Activated naive CD8-positive, alpha-beta T cell treated with anti-CD3 and anti-CD28 coated beads, Interleukin-2, amount 50 U/mL, for 24 hours (primary cell): ENCODE data around the gene SH3TC1.
A peak's percentile ranks its signal among the peaks of the same experiment; 100 is the strongest.

Source experiments
- ATAC-seq: fragments of 150-1000 bp; cut with Tn5 transposase; one replicate; pipeline ENCODE4 v1.10.0; 2021
- DNase-seq: peaks from one replicate; pipeline ENCODE4 v3.0.0; 2021
- H3K27ac Mint-ChIP-seq: one replicate; pipeline ENCODE4 v1.8.0; 2021; ENCODE audit warnings: mild to moderate bottlenecking, mixed read lengths
- H3K27me3 Mint-ChIP-seq: one replicate; pipeline ENCODE4 v1.8.0; 2021; ENCODE audit warnings: mixed read lengths
- H3K36me3 Mint-ChIP-seq: one replicate; pipeline ENCODE4 v1.8.0; 2021; ENCODE audit warnings: low read depth, mixed read lengths
- H3K4me1 Mint-ChIP-seq: one replicate; pipeline ENCODE4 v1.8.0; 2021; ENCODE audit warnings: mixed read lengths
- H3K4me3 Mint-ChIP-seq: one replicate; pipeline ENCODE4 v1.8.0; 2021; ENCODE audit warnings: mild to moderate bottlenecking, moderate library complexity, mixed read lengths
- H3K9me3 Mint-ChIP-seq: one replicate; pipeline ENCODE4 v1.8.0; 2021; ENCODE audit warnings: mixed read lengths

Gene SH3TC1

DNA sequence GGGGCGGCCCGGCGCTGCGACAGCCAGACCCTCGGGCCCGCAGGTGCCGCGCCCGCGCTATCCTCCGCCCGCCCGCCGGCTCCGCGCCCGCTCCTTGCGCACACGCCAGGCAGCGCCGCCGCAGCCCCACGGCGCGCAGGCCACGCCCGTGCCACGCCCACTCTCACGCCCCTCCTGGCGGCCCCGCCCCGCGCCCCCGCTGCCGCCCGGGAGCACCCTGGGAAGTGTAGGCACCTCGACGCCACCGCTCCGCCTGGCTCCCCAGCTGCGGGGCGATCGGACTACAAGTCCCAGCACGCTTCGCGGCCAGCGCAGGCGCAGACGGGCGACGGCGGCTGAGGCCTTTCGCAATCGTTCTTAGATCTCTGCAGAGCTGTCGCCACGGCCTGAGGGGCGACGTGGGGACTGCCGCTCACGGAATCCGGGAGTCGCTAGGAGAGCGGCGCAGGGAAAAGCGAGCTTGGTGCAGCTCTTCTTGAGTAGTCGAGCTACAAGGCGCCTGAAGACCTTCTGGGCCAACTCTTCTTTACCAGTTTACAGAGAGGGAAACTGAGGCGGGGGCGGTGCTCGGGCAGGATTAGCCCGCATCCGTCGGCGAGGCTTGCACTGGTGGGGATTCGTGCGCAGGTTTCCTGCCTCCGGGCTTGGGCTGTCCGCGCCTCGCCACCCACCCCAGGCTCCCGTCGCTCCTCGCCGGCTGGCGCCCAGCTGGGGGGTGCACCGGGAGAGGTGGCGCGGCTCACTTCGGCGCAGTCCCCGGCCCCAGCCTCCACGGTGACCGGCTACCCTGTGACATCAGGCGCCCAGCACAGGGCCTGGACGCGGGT is 40.2 kb upstream of the SH3TC1 start, which contains the start of gene ABLIM2:
Gene ABLIM2 (minus strand): TSS at position 104 of the 827 bp plus-strand sequence. CDS start 124 bp downstream, outside the sequence.
- Mint-ChIP-seq H3K9me3 (no peaks in the 10 kb centered on the region), H3K36me3 (no peaks in the 10 kb centered on the region), H3K27me3 (peaks cover 9% of the 10 kb centered on the region), H3K4me3 (peak within 1 kb of the TSS; percentile 92), H3K27ac (peak within 1 kb of the TSS; percentile 80), H3K4me1 (peaks cover 27% of the 10 kb centered on the region)
- peak; percentile 99 for DNase-seq
- peak; percentile 96 for ATAC-seq

DNA sequence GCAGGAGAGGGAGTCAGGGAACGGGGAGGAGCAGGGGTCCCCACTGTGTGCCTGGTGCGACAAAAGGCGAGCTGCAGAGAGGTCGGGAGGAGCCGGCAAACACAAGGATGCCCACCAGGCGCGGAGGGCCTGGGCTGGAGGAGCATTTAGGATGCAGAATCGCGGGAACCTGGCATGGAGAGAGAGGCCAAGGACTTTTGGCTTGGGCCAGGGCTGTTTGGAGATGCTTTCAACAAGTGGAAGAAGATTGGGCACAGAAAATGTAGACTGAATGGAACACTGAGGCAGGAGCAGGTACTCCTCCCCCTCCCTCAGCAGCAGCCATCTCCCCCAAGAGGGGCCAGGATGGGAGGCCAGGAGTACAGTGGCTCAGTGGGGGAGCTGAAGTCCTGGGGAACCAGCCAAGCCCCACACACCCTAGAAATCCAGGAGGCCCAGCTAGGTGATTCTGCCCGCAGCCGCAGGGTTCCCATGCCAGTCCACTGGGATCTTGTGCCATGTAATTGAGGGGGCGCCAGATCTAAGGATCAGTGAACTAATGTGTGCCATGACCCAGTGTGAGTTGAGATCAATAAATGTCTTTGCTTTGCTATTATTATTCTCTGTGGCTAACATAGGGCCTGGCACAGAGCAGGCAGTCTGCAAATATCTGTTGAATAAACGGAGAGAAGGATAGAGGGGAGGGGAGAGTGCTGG is 39.4 kb upstream of the SH3TC1 start:
- Mint-ChIP-seq H3K4me1 (peaks cover 25% of the 10 kb centered on the region), H3K4me3 (peak overlapping the region; percentile 92), H3K36me3 (no peaks in the 10 kb centered on the region), H3K27me3 (peaks cover 9% of the 10 kb centered on the region), H3K9me3 (no peaks in the 10 kb centered on the region), H3K27ac (no peak overlapping the region)
- no peak for ATAC-seq
- no peak for DNase-seq

DNA sequence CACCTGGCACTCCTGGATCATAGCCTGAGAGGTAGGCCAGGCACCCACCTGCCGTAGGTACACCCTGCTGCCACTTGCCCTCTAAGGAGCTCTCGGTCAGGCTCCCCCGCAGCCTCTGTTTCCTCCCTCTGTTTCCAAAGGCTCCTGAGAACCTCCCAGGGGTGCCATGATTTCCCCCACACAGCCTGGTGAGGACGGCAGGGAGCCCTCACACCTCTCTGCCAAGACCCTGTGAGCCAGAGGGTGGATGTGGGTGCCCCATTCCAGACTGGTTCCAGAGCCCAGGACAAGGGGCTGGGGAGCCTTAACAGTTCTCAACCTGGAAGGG is 38.9 kb upstream of the SH3TC1 start:
- Mint-ChIP-seq H3K4me1 (peaks cover 22% of the 10 kb centered on the region), H3K36me3 (no peaks in the 10 kb centered on the region), H3K4me3 (peak overlapping the region; percentile 92)

DNA sequence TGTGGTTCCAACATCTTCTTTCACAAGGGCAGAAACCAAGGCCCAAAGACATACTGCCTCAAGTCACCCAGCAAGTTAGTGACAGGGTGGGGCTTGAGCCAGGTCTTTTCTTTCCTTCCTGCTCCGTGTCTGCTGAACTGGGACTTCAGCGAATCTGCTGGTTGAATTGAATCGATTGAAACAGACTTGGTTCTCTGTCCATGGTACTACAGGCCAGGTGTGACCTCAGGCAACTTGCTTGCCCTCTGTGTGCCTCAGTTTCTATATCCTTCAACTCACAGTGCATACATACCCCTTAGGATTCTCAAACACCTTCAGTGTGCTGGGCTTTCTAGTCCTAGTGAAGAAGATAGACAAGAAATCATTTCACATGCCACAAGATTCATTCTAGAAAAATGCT is 38.5 kb upstream of the SH3TC1 start:
- peaks cover 9% of the 10 kb centered on the region for H3K27me3 Mint-ChIP-seq
- no peak overlapping the region for H3K27ac Mint-ChIP-seq
- no peaks in the 10 kb centered on the region for H3K36me3 Mint-ChIP-seq
- H3K9me3 Mint-ChIP-seq, result no peaks in the 10 kb centered on the region
- ATAC-seq (no peak), DNase-seq (no peak)
- peaks cover 18% of the 10 kb centered on the region for H3K4me1 Mint-ChIP-seq
- H3K4me3 Mint-ChIP-seq, result no peak overlapping the region

More for the DNA sequence above, 38.9 kb upstream of the SH3TC1 start:
- H3K27ac Mint-ChIP-seq, result no peak overlapping the region
- H3K27me3 Mint-ChIP-seq, result peaks cover 9% of the 10 kb centered on the region
- H3K9me3 Mint-ChIP-seq, result no peaks in the 10 kb centered on the region
- no peak for ATAC-seq
- DNase-seq, result no peak

DNA sequence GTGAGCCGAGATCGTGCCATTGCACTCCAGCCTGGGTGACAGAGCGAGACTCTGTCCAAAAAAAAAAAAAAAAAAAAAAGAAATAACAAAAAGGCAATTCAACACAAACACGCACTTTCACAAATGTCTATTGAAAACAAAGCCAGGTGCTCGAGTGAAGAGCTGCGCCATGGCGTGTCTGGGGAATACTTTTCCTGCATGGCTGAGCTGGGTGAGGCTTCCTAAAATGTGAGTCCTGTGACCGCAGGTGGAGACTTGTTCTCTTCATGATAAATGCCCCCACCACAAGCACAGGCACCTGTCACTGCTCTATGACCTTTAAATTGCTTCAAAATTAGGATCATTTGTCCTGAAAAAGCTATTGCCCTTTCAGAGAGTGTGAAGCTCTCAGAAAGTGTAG is 36.5 kb upstream of the SH3TC1 start:
- Mint-ChIP-seq H3K27ac (no peak overlapping the region), H3K36me3 (no peaks in the 10 kb centered on the region), H3K9me3 (peaks cover 6% of the 10 kb centered on the region), H3K27me3 (peaks cover 12% of the 10 kb centered on the region), H3K4me1 (peaks cover 15% of the 10 kb centered on the region), H3K4me3 (no peak overlapping the region)
- ATAC-seq (no peak), DNase-seq (no peak)

DNA sequence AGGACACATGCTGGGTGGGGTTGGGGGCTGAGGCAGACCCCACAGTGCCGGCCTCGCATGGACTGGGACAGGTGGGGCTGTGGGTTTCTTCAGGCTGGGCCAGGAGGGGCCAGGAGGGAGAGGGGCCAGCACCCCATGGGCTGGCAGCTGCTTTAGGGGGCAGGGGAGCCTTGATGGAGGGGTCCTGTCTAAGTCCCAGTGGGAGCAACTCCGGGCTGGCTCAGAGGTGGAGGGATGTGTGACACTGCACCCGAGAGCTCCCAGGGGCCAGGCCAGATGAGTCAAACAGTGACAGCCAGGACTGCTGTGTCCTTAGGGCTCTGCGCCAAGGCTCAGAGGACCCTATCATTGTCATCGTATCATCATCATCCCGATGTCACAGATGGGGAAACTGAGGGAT is 36.1 kb upstream of the SH3TC1 start:
- Mint-ChIP-seq H3K4me1 (peaks cover 15% of the 10 kb centered on the region), H3K27me3 (peaks cover 10% of the 10 kb centered on the region), H3K4me3 (no peak overlapping the region), H3K27ac (no peak overlapping the region), H3K36me3 (no peaks in the 10 kb centered on the region), H3K9me3 (peaks cover 8% of the 10 kb centered on the region)
- ATAC-seq, result no peak
- no peak for DNase-seq

DNA sequence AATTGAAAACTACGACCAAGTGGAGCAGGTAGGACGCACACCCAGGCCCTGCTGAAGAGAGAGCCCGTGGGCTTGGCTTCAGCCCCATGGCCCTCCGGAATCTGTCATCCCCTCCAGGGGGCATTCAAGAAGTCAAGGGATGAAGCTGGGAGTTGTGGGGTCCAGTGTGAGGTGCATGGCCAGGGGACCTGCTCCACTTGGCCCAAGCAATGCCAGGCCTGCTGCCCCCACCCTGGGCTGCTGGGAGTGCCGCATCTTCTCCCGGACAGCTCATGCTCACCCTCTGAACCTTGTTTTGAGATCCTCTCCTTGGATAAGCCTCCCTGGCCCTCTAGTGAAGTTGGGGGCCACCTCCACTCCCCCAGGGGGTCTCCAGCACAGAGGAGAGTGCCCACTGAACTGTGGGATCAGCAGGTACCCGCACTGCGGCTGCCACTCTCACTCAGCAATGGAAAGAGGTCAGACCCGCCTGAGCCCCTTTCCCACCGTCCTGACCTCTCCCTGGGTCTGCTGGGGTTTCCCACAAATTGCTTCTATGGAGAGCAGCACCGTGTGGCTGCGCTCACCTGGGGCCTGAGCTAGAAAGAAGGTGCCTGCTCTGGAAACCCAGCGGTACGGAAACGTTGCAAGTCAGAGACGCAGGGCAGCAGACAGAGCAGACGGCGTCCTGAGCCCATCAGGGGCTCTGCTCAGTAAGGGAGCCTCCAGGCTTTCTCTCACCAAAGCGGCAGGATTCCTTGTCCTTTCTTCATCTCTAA is 35.5 kb upstream of the SH3TC1 start:
- no peak for ATAC-seq
- DNase-seq, result no peak
- peaks cover 15% of the 10 kb centered on the region for H3K4me1 Mint-ChIP-seq
- peaks cover 12% of the 10 kb centered on the region for H3K9me3 Mint-ChIP-seq
- no peak overlapping the region for H3K4me3 Mint-ChIP-seq
- H3K27ac Mint-ChIP-seq, result no peak overlapping the region
- peaks cover 10% of the 10 kb centered on the region for H3K27me3 Mint-ChIP-seq
- H3K36me3 Mint-ChIP-seq, result no peaks in the 10 kb centered on the region

DNA sequence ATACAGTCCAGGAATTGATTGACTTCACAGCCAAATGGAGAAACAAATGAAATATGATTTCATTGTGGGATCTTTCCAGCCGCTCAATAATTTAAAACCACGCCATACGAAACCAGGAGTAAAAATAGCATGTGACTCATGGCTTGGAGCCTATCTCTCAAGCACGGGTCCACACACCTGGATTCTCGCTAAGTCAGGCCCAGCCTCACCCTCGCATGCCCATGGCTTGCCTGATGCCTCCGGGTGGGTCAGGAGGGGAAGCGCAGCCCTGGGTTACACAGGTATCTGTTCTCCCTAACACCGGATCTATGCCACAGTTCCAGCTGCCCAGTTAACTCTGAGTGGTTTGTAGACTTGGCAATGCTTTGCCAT is 34.9 kb upstream of the SH3TC1 start:
- peaks cover 10% of the 10 kb centered on the region for H3K27me3 Mint-ChIP-seq
- H3K4me3 Mint-ChIP-seq, result no peak overlapping the region
- H3K9me3 Mint-ChIP-seq, result peaks cover 14% of the 10 kb centered on the region
- H3K36me3 Mint-ChIP-seq, result no peaks in the 10 kb centered on the region
- H3K27ac Mint-ChIP-seq, result no peak overlapping the region
- DNase-seq (no peak), ATAC-seq (no peak)
- peaks cover 11% of the 10 kb centered on the region for H3K4me1 Mint-ChIP-seq

DNA sequence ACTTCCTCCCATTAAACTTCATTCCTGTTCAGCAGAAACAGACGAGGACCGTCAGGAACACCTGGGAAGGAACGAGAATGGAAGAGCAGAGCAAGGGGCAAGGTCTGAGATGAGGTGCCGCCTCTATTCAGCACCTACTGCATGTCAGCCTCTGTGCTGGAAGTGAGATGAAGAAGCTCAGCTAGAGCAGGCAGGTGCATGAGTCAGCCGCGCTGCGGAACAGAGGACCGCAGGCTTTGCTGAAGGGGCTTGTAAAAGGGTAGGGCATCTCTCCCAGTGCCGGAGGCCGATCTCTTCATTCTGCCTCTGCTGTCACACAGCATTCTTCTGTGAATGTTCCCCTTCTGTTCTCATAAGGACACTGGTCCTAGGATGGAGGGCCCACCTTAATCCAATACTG is 34.4 kb upstream of the SH3TC1 start:
- Mint-ChIP-seq H3K27ac (no peak overlapping the region), H3K4me3 (no peak overlapping the region), H3K4me1 (peaks cover 8% of the 10 kb centered on the region), H3K36me3 (no peaks in the 10 kb centered on the region), H3K27me3 (peaks cover 10% of the 10 kb centered on the region), H3K9me3 (peaks cover 14% of the 10 kb centered on the region)
- ATAC-seq, result no peak
- no peak for DNase-seq

DNA sequence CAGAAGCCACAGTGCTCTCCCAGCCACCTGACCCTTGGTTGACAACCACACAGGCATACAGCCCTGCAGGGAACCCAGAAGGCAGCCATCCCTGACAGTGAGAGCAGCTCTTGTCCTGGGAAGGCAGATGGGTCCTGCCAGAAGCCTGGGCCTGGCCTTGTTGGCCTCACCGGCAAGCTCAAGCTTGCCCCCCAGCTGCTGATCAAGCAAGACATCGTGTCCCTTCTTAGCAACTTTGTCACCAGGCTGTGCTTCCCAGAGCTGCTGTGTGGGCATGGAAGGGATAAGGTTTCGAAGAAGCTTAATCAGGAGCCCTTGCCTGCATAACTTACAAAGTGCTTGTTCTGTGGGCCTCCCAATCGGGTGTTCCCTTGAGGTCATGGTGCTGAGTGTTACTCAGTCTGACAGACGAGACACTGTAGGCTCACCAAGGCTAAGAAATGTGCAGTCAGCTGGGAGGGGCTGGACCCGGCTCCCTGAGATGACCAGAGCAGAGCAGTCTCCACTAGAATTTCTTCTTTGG is 33.7 kb upstream of the SH3TC1 start:
- ATAC-seq, result no peak
- Mint-ChIP-seq H3K36me3 (no peaks in the 10 kb centered on the region), H3K27me3 (peaks cover 10% of the 10 kb centered on the region), H3K27ac (no peak overlapping the region), H3K4me3 (no peak overlapping the region), H3K9me3 (peaks cover 14% of the 10 kb centered on the region), H3K4me1 (peaks cover 5% of the 10 kb centered on the region)
- no peak for DNase-seq

DNA sequence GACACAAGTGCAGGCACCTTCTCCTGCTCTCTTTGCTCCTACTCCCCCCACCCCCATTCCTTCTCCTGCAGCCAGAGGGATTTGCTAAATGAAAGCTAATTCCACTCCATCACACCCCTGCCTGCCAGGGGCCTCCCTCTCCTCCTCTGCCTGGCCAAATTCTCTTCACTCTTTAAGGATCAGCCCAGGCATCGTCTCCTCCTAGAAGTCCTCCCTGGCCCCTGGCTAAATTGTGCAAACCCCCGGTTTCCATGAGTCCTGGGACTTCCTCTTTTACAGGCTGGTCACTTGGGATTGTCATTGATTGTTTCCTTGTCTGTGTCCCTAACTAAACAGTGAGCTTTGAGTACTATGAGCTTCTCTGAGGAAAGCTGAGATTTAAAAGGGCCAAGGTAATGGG is 31.8 kb upstream of the SH3TC1 start:
- peaks cover 14% of the 10 kb centered on the region for H3K4me1 Mint-ChIP-seq
- ATAC-seq (no peak), DNase-seq (no peak)
- no peaks in the 10 kb centered on the region for H3K36me3 Mint-ChIP-seq
- H3K9me3 Mint-ChIP-seq, result peaks cover 14% of the 10 kb centered on the region
- peaks cover 19% of the 10 kb centered on the region for H3K27me3 Mint-ChIP-seq
- H3K27ac Mint-ChIP-seq, result no peak overlapping the region
- no peak overlapping the region for H3K4me3 Mint-ChIP-seq

DNA sequence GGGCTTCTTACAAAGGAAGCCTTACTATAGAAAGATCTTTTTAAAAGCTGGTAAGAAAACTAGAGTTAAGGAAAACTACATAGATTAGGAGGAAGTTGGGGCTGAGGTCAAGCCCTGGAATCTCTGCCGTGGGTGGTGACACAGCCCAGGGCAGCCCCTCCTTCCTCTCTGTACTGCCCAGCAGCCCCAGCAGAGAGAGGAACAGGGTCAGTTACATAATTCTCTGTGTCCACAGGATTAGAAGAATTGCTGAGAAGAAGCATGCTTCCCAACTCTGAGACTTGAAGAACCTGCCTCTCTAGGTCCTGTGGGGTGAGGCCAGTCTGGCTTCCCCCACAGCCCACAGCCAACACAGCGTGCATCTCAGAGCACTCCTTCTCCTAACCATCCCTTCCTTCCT is 31.3 kb upstream of the SH3TC1 start:
- Mint-ChIP-seq H3K27ac (no peak overlapping the region), H3K4me1 (peaks cover 15% of the 10 kb centered on the region), H3K27me3 (peaks cover 19% of the 10 kb centered on the region), H3K9me3 (peaks cover 14% of the 10 kb centered on the region), H3K36me3 (no peaks in the 10 kb centered on the region), H3K4me3 (no peak overlapping the region)
- no peak for ATAC-seq
- DNase-seq, result no peak

DNA sequence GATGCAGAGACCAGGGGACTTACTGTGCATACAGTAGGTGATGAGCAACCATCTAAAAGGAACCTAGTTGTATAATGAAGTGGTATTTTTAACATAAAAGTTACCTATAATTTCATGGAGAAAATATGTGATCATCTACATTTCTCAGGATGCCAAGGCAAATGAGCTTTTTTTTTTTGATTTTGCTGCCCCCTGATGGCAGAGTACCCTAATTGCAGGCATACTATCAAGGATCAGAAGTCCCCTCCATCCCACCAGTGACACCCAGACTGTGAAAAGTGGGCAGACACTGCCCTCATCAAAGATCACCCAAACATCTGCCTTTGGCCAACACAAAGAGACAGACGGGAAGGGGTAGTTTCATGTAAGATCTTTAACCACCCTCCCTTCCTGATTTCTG is 30.9 kb upstream of the SH3TC1 start:
- H3K4me3 Mint-ChIP-seq, result no peak overlapping the region
- DNase-seq (no peak), ATAC-seq (no peak)
- H3K27ac Mint-ChIP-seq, result no peak overlapping the region
- peaks cover 14% of the 10 kb centered on the region for H3K9me3 Mint-ChIP-seq
- H3K27me3 Mint-ChIP-seq, result peaks cover 19% of the 10 kb centered on the region
- peaks cover 13% of the 10 kb centered on the region for H3K4me1 Mint-ChIP-seq
- H3K36me3 Mint-ChIP-seq, result no peaks in the 10 kb centered on the region

DNA sequence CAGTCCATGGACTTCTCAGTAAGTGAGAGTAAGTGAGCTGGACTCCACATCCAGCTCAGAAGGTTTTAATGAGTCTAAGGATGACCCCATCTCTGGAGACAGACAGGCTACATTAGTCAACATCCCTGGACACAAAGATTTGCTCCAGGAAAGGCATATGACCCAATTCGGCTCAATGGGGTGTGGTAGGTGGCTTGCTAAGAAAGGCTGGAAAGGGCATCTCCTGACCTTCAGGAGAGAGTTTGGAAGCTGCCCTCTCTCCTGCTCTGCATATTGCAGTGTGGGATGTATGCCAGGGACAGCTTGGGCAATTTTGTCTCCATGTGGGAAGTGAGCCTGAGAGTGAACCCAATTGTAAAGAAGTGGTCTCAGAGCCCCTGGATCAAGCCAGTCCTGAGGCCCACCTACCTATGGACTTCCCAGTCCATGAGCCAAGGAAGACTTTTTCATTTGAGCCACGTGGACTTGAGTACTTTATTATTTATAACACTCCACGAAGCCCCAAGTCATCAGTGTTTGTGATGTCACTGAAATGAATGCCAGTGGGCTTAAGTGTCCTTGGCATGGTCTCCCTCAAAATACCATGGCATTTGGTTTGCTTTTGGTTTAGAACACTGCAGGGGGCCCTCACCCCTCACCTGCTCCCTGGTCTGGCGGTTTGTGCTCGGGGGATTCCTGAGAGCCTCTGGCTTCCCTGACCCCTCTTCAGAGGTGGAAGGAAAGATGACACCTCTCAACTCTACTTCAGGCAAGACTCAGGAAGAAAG is 30.1 kb upstream of the SH3TC1 start:
- no peak overlapping the region for H3K27ac Mint-ChIP-seq
- no peaks in the 10 kb centered on the region for H3K36me3 Mint-ChIP-seq
- DNase-seq (no peak), ATAC-seq (no peak)
- H3K27me3 Mint-ChIP-seq, result peaks cover 19% of the 10 kb centered on the region
- peaks cover 14% of the 10 kb centered on the region for H3K9me3 Mint-ChIP-seq
- H3K4me3 Mint-ChIP-seq, result no peak overlapping the region
- peaks cover 13% of the 10 kb centered on the region for H3K4me1 Mint-ChIP-seq
